C4-2B (cell line): ENCODE measurements around the gene CFAP298.
"Not testable (repeated sequence)": the region's sequence is repeated elsewhere in the genome, so short reads cannot be mapped to it uniquely, and the experiment has no call there.

Source experiments
- H3K27ac ChIP-seq: fragments of 450-650 bp; 2 replicates; pipeline ENCODE4 v1.5.1; 2017
- CTCF ChIP-seq: fragments of 450-650 bp; conservative IDR thresholded peaks from 2 replicates; pipeline ENCODE4 v1.5.1; 2017; ENCODE audit warnings: mild to moderate bottlenecking
- ZFX ChIP-seq: fragments of 450-650 bp; IDR thresholded peaks from 2 replicates; pipeline ENCODE4 v1.6.1; 2017

CFAP298 gene

DNA sequence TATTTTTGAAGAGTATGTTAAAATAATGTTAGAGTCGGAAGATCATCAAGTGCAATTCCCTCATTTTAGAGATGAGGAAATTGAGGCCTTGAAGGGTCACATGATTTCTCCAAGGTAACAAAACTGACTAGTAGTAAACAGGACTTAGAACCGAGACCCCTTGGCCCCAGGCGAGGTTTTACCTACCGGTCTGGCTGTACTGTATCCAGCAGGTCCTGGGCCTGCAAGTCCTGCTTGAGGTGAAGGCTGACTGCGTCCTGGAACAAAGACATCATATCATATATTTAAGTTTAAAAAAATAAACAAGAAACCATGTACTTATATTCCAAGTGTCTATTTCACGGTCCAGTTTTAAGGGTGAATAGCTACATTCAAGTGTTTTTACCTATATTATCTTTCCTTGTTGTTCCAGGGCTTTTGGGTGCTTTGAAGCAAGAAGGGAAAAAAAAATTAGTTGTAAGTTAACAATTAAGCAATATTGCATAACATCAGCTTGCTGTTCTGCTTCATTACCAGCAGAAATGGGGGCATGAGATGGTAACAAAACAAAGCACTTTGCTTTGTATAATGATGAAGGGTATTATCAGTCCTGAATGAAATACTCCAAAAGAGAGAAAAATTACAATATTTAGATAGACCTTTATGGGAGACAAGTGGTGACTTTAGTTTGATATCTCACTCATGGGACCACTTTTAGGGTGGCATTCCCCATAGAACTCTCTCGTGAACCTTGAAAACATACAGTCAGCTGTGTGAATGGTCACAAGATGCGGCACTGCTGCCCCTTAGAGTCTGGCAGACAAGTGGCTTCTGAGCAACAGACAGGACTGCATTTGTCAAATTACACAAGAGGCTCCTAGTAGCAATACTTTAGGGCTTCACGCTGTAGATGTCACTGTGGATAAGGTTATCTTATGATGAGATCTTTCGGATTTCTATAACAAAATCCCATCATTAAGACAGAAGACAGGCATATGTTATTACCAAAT is 29.8 kb upstream of the CFAP298 start:
- TF ChIP-seq CTCF (no peak), ZFX (no peak)
- no peak overlapping the region for H3K27ac ChIP-seq

DNA sequence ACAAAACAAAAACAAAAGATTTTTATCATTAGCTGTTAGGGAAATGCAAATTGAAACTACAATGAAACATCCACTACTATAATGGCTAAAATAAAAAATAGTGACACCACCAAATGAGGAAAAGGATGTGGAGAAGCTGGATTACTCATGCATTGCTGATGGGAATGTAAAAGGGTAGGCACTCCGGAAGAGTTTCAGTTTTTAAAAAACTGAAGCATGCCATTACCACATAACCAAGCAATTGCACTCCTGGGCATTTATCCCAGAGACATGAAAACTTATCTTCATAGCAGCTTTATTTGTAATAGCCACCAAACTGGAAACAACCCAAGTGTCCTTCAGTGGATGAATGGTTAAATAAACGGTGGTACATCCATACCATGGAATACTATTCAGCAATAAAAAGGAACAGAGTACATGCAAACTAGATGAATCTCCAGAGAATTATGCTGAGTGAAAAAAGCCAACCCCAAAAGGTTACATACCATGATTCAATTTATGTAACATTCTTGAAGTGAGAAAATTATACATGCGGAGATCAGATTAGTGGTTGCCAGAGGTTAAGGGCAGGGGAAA is 14.5 kb upstream of the CFAP298 start:
- no peak overlapping the region for H3K27ac ChIP-seq
- TF ChIP-seq ZFX, result no peak
- no peak for TF ChIP-seq CTCF

DNA sequence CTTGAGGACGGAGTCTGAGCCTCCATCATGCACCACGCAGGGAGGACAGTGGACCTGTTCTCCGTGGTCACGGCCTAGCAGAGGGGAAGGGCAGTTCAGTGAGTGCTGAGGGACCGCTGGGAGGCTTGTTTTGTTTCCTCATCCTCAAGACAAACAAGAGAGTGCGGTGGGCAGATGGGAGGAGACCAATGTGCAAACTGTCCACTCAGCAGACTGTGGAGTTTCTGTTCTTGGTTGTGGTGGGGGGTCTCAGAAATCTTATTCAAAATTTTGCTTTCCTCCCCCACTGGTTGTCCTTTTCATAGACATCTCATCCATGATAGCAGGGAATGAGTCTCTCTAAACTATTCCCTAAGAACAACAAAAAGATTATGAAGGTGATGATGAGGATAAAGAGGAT is 6.0 kb upstream of the CFAP298 start:
- not testable (repeated sequence) for H3K27ac ChIP-seq

DNA sequence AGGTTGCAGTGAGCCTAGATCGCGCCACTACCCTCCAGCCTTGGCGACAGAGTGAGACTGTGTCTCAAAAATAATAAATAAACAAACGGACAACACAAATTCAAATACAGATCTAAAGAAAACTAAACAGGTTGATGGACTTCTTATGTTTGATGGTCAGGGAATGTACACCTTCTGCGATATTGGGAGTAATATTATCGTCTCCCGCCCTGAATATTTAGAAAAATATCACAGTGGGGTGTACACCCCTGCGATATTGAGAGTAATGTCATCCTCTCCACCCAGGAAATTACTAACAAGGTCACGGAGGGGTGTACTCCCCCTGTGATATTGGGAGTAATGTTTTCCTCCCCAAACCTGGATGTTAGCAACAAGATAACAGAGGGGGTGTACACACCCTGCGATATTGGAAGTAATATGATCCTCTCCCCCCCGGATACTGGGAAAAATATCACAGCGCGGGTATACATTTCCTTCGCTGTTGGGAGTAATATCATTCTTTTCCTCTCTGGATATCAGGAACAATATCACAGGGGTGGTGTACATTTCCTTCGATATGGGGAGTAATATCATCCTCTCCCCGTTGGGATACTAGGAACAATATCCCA is 1.4 kb upstream of the CFAP298 start:
- no peak for TF ChIP-seq CTCF
- TF ChIP-seq ZFX, result no peak
- H3K27ac ChIP-seq, result peak overlapping the region; percentile 91

DNA sequence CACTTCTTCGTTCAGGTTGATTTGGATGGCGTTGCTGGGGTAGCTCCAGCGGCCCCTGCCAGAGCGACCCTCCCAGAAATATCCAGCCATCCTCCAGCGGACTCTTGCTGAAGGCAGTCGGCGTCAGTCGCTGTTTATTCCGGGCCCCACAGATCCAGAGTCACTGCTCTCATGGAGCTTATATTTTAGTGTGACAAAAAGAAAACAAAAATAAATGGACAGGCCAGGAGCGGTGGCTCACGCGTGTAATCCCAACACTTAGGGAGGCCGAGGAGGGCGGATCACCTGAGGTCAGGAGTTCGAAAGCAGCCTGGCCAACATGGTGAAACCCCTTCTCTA is 791 bp upstream of the CFAP298 start:
- peak overlapping the region; percentile 91 for H3K27ac ChIP-seq
- TF ChIP-seq ZFX, result no peak
- no peak for TF ChIP-seq CTCF

- H3K27ac ChIP-seq, result peak overlapping the region; percentile 91
Observed at GRCh38 chr21:32611471-32611997, 643 bp downstream of the CFAP298 start.

GRCh38 chr21:32610940-32611339 is 1.2 kb downstream of the CFAP298 start:
- not testable (repeated sequence) for H3K27ac ChIP-seq

More at GRCh38 chr21:32611471-32611997, 643 bp downstream of the CFAP298 start:
- no peak for TF ChIP-seq CTCF

DNA sequence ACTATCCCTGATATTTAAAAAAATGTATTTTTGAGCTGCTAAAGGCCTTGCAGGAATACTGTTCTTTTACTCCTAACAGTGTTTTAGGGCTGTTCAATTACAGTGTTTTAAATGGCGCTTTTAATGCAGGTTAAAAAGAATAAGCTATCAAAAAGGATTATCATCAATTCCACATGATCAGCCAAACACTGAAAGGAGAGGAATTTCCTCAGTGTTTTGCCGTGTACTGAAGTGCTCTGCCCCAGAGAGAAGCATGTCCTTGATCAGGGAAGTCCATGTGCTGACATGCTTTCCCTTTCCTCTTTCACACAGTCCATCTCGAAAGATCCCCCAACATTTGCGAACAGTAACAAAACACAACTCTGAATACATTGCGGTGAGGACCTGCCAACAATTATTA is 3.3 kb downstream of the CFAP298 start:
- H3K27ac ChIP-seq, result no peak overlapping the region
- TF ChIP-seq CTCF (no peak), ZFX (no peak)
